Tibial artery (tissue), 4 donors: ENCODE measurements around the gene ERBB4.

Experiments
- DNase-seq, 2 donors: peaks; one replicate each; pipeline ENCODE4 v3.0.0-alpha.2; 2019
- H3K27ac ChIP-seq, 2 donors: fragments of 200-600 bp; sonication (generic) in 1 of 2; 1 replicate in 1 of 2; 2 replicates in 1 of 2; pipeline ENCODE4 v1.5.1; 2018 to 2019; ENCODE audit warnings: mild to moderate bottlenecking in 1 of 2
- H3K27me3 ChIP-seq, 2 donors: fragments of 200-600 bp; sonication (generic) in 1 of 2; one replicate each; pipeline versions ENCODE4 v1.5.1 to v1.6.0; 2016 to 2019
- H3K36me3 ChIP-seq, 3 donors: fragments of 200-600 bp; sonication (generic) in 2 of 3; one replicate each; pipeline ENCODE4 v1.5.1; 2016 to 2019; ENCODE audit warnings: mild to moderate bottlenecking in 2 of 3
- H3K4me1 ChIP-seq, 4 donors: fragments of 200-600 bp; sonication (generic) in 2 of 4; 1 replicate in 3 of 4; 2 replicates in 1 of 4; pipeline ENCODE4 v1.5.1; 2016 to 2019
- H3K4me3 ChIP-seq, 2 donors: fragments of 200-600 bp; sonication (generic) in 1 of 2; 1 replicate in 1 of 2; 2 replicates in 1 of 2; pipeline ENCODE4 v1.5.1; 2018 to 2019; ENCODE audit warnings: mild to moderate bottlenecking in 2 of 2
- H3K9me3 ChIP-seq, 3 donors: fragments of 200-600 bp; sonication (generic) in 1 of 3; one replicate each; pipeline ENCODE4 v1.5.1; 2016 to 2019
- intact Hi-C: fragments of 100-400 bp; cut with DNase I; formaldehyde crosslinking; loops from one replicate; pipeline ENCODE4 v1.15.0; 2023; ENCODE audit warnings: low total_unique reads
- TF ChIP-seq, protein P1 (sequence below), 2 experiments: fragments of 200-600 bp in 1 of 2; fragments of 450-650 bp in 1 of 2; IDR thresholded peaks; one replicate each; pipeline ENCODE4 v1.5.1; 2017 to 2019; ENCODE audit warnings: antibody characterized with exemption in 2 of 2, mild to moderate bottlenecking in 1 of 2, moderate library complexity in 1 of 2

Gene ERBB4

DNA sequence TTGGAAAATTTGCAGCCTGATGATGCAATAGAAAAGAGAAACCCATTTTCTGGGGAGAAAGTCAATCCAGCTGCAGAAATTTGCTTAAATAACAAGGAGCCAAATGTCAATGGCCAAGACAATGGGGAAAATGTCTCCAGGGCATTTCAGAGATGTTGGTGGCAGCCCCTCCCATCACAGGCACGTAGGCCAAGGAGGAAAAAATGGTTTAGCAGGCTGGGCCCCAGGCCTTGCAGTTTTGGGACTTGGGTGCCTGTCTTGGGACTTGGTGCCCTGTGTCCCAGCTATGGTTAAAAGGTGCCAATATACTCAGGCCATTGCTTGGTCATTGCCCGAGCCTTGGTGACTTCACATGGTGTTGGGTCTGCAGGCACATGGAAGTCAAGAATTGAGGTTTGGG lies 368.2 kb downstream of the ERBB4 start:
- intact Hi-C loops = no loop called here
- DNase-seq = no peak
- Histone ChIP-seq H3K27me3 (no peaks in the 10 kb centered on the region), H3K4me1 (peaks cover 0 to 13% (median 0%) of the 10 kb centered on the region in 4 donors), H3K9me3 (no peaks in the 10 kb centered on the region), H3K4me3 (no peak overlapping the region), H3K27ac (no peak overlapping the region), H3K36me3 (no peaks in the 10 kb centered on the region)
- TF ChIP-seq, protein P1, sequence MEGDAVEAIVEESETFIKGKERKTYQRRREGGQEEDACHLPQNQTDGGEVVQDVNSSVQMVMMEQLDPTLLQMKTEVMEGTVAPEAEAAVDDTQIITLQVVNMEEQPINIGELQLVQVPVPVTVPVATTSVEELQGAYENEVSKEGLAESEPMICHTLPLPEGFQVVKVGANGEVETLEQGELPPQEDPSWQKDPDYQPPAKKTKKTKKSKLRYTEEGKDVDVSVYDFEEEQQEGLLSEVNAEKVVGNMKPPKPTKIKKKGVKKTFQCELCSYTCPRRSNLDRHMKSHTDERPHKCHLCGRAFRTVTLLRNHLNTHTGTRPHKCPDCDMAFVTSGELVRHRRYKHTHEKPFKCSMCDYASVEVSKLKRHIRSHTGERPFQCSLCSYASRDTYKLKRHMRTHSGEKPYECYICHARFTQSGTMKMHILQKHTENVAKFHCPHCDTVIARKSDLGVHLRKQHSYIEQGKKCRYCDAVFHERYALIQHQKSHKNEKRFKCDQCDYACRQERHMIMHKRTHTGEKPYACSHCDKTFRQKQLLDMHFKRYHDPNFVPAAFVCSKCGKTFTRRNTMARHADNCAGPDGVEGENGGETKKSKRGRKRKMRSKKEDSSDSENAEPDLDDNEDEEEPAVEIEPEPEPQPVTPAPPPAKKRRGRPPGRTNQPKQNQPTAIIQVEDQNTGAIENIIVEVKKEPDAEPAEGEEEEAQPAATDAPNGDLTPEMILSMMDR (IDR thresholded peaks at IDR 0.05) = no peak

GRCh38 chr2:212158081-212158480 lies 380.5 kb downstream of the ERBB4 start:
- H3K4me3 ChIP-seq = no peak overlapping the region
- no peak overlapping the region for H3K27ac ChIP-seq
- H3K4me1 ChIP-seq = peaks cover 0 to 6% (median 0%) of the 10 kb centered on the region in 4 donors
- H3K27me3 ChIP-seq = no peaks in the 10 kb centered on the region
- TF ChIP-seq, protein P1 (IDR thresholded peaks at IDR 0.05) = no peak
- no peaks in the 10 kb centered on the region for H3K9me3 ChIP-seq
- no peaks in the 10 kb centered on the region for H3K36me3 ChIP-seq
- DNase-seq = no peak
- intact Hi-C loops = no loop called here

- Histone ChIP-seq H3K27ac (no peak overlapping the region), H3K27me3 (no peaks in the 10 kb centered on the region), H3K4me1 (peaks cover 0 to 6% (median 0%) of the 10 kb centered on the region in 4 donors), H3K36me3 (no peaks in the 10 kb centered on the region), H3K9me3 (no peaks in the 10 kb centered on the region), H3K4me3 (no peak overlapping the region)
- no peak for DNase-seq
- intact Hi-C loops = no loop called here
- TF ChIP-seq, protein P1 (IDR thresholded peaks at IDR 0.05) = no peak
Measured at GRCh38 chr2:212157012-212157411, 381.6 kb downstream of the ERBB4 start.

GRCh38 chr2:212156088-212156487 lies 382.5 kb downstream of the ERBB4 start:
- no peaks in the 10 kb centered on the region for H3K27me3 ChIP-seq
- peaks cover 0 to 6% (median 0%) of the 10 kb centered on the region in 4 donors for H3K4me1 ChIP-seq
- TF ChIP-seq, protein P1 (IDR thresholded peaks at IDR 0.05) = no peak
- no peaks in the 10 kb centered on the region for H3K36me3 ChIP-seq
- H3K4me3 ChIP-seq = no peak overlapping the region
- H3K27ac ChIP-seq = no peak overlapping the region
- intact Hi-C loops = no loop called here
- DNase-seq = no peak
- no peaks in the 10 kb centered on the region for H3K9me3 ChIP-seq

- TF ChIP-seq, protein P1 (IDR thresholded peaks at IDR 0.05) = no peak
- Histone ChIP-seq H3K27me3 (no peaks in the 10 kb centered on the region), H3K9me3 (no peaks in the 10 kb centered on the region), H3K4me1 (peaks cover 0 to 6% (median 0%) of the 10 kb centered on the region in 4 donors), H3K36me3 (no peaks in the 10 kb centered on the region), H3K27ac (no peak overlapping the region), H3K4me3 (no peak overlapping the region)
- intact Hi-C loops = no loop called here
- no peak for DNase-seq
Measured at GRCh38 chr2:212154477-212154878, 384.1 kb downstream of the ERBB4 start.

GRCh38 chr2:212153923-212154322 lies 384.7 kb downstream of the ERBB4 start:
- no peak overlapping the region for H3K4me3 ChIP-seq
- intact Hi-C loops = no loop called here
- TF ChIP-seq, protein P1 (IDR thresholded peaks at IDR 0.05) = no peak
- H3K4me1 ChIP-seq = peaks cover 0 to 6% (median 0%) of the 10 kb centered on the region in 4 donors
- no peak for DNase-seq
- no peaks in the 10 kb centered on the region for H3K36me3 ChIP-seq
- H3K27me3 ChIP-seq = no peaks in the 10 kb centered on the region
- no peaks in the 10 kb centered on the region for H3K9me3 ChIP-seq
- H3K27ac ChIP-seq = no peak overlapping the region
